Smooth muscle cell of the brain vasculature (primary cell): Measurements from ENCODE around the gene RAD51B.
"Not testable (repeated sequence)": the region's sequence is repeated elsewhere in the genome, so short reads cannot be mapped to it uniquely, and the experiment has no call there.

Experiments
- DNase-seq: peaks from one replicate; pipeline ENCODE4 v3.0.0-alpha.2; 2012; ENCODE audit warnings: low read depth, low spot score

Gene RAD51B

GRCh38 chr14:68269136-68269927 is 449.8 kb downstream of the RAD51B start:
- no peak for DNase-seq

- no peak for DNase-seq
These were observed 450.8 kb downstream of the RAD51B start for GRCh38 chr14:68270342-68270741.

- no peak for DNase-seq
These were observed 452.4 kb downstream of the RAD51B start for GRCh38 chr14:68271913-68272391.

- DNase-seq = no peak
These were observed 453.8 kb downstream of the RAD51B start for GRCh38 chr14:68273413-68273812.

GRCh38 chr14:68274725-68275124 is 455.1 kb downstream of the RAD51B start:
- DNase-seq = no peak

GRCh38 chr14:68278576-68279436 is 459.2 kb downstream of the RAD51B start:
- no peak for DNase-seq

- DNase-seq = no peak
These were observed 459.8 kb downstream of the RAD51B start for GRCh38 chr14:68279437-68279720.

- DNase-seq = no peak
These were observed 460.2 kb downstream of the RAD51B start for GRCh38 chr14:68279777-68280233.

- DNase-seq = no peak
These were observed 461.9 kb downstream of the RAD51B start for GRCh38 chr14:68281497-68281896.

- no peak for DNase-seq
These were observed 463.1 kb downstream of the RAD51B start for GRCh38 chr14:68282479-68283377.

- DNase-seq = no peak
These were observed 464.0 kb downstream of the RAD51B start for GRCh38 chr14:68283378-68284123.

- DNase-seq = no peak
These were observed 464.8 kb downstream of the RAD51B start for GRCh38 chr14:68284333-68284732.

GRCh38 chr14:68284834-68285233 is 465.3 kb downstream of the RAD51B start:
- DNase-seq = no peak

GRCh38 chr14:68285421-68286179 is 466.0 kb downstream of the RAD51B start:
- no peak for DNase-seq

- no peak for DNase-seq
These were observed 467.1 kb downstream of the RAD51B start for GRCh38 chr14:68286667-68287066.

- not testable (repeated sequence) for DNase-seq
These were observed 469.9 kb downstream of the RAD51B start for GRCh38 chr14:68289452-68289851.

- no peak for DNase-seq
These were observed 472.2 kb downstream of the RAD51B start for GRCh38 chr14:68291820-68292219.

- DNase-seq = no peak
These were observed 473.0 kb downstream of the RAD51B start for GRCh38 chr14:68292441-68293215.

GRCh38 chr14:68293404-68293803 is 473.8 kb downstream of the RAD51B start:
- no peak for DNase-seq
